Fibroblast of lung (primary cell): ENCODE data around the gene RTN4RL1. TPM values are rescaled to one million over a fixed set of nuclear protein-coding genes. Genes with fewer than 3 reads are reported as not detected.

Experiments
- DNase-seq, 2 donors: peaks; one replicate each; pipeline versions ENCODE4 v3.0.0 to v3.0.0-alpha.2; 2010; ENCODE audit warnings: low read depth in 2 of 2
- H2AFZ ChIP-seq: 2 replicates; pipeline ENCODE4 v1.5.1; 2012; ENCODE audit warnings: low read length, control low read depth, inconsistent platforms
- H3K27ac ChIP-seq: 2 replicates; pipeline ENCODE4 v1.5.1; 2011; ENCODE audit warnings: low read length, control low read depth; ENCODE audit not compliant: insufficient read depth
- H3K27me3 ChIP-seq: 2 replicates; pipeline ENCODE4 v1.5.1; 2011; ENCODE audit warnings: mild to moderate bottlenecking, low read length; ENCODE audit not compliant: control insufficient read depth, insufficient read depth
- H3K36me3 ChIP-seq: 2 replicates; pipeline ENCODE4 v1.5.1; 2011; ENCODE audit warnings: low read length; ENCODE audit not compliant: control insufficient read depth, insufficient read depth
- H3K4me1 ChIP-seq: 2 replicates; pipeline ENCODE4 v1.5.1; 2011; ENCODE audit warnings: low read length; ENCODE audit not compliant: control insufficient read depth, insufficient read depth; ENCODE audit errors: extremely low read depth
- H3K4me2 ChIP-seq: 2 replicates; pipeline ENCODE4 v1.5.1; 2011; ENCODE audit warnings: low read length, control low read depth; ENCODE audit not compliant: insufficient read depth; ENCODE audit errors: extremely low read depth
- H3K4me3 ChIP-seq, 4 experiments: fragments of 200-600 bp in 1 of 4; sonication (generic) in 1 of 4; replicated peaks in 1 of 4; 2 replicates each; pipeline ENCODE4 v1.5.1; 2011 to 2016; ENCODE audit warnings: low read length in 4 of 4, low read depth in 3 of 4, mild to moderate bottlenecking in 3 of 4, control low read depth in 2 of 4, inconsistent platforms in 1 of 4, mixed read lengths in 1 of 4; ENCODE audit not compliant: insufficient read depth in 1 of 4; ENCODE audit errors: control extremely low read depth in 1 of 4
- H3K79me2 ChIP-seq: 2 replicates; pipeline ENCODE4 v1.5.1; 2012; ENCODE audit warnings: mild to moderate bottlenecking, low read length, inconsistent platforms; ENCODE audit not compliant: control insufficient read depth, insufficient read depth
- H3K9ac ChIP-seq: 2 replicates; pipeline ENCODE4 v1.5.1; 2011; ENCODE audit warnings: mild to moderate bottlenecking, low read length, control low read depth; ENCODE audit not compliant: insufficient read depth
- H3K9me3 ChIP-seq: 2 replicates; pipeline ENCODE4 v1.5.1; 2012; ENCODE audit warnings: low read depth, low read length; ENCODE audit not compliant: control insufficient read depth, insufficient read depth
- H4K20me1 ChIP-seq: 2 replicates; pipeline ENCODE4 v1.5.1; 2011; ENCODE audit warnings: low read length; ENCODE audit not compliant: control insufficient read depth, insufficient read depth; ENCODE audit errors: extremely low read depth
- EZH2 ChIP-seq: IDR thresholded peaks from 2 replicates; pipeline ENCODE4 v1.5.1; 2012; ENCODE audit warnings: low read length, control low read depth, mild to moderate bottlenecking; ENCODE audit errors: missing control alignments
- polyA plus RNA-seq, 2 donors: library from polyadenylated mRNA; depleted of rRNA in 1 of 2; stranded (reverse) in 1 of 2; unstranded in 1 of 2; fragments of >200 nt; gene quantifications; 2 replicates each; pipeline ENCODE4 v1.2.1, GENCODE V29; 2011 to 2012; ENCODE audit warnings: missing spikeins in 1 of 2
- total RNA-seq: library from RNA; depleted of rRNA; stranded (reverse); fragments of >200 nt; gene quantifications from 2 replicates; pipeline ENCODE4 v1.2.1, GENCODE V29; 2014
- TF ChIP-seq, protein P1 (sequence below), 2 donors: IDR thresholded peaks in 1 of 2; conservative IDR thresholded peaks in 1 of 2; 1 replicate in 1 of 2; 2 replicates in 1 of 2; pipeline ENCODE4 v1.5.1; 2011 to 2012; ENCODE audit warnings: low read length in 2 of 2, control low read depth in 1 of 2, inconsistent platforms in 1 of 2, low read depth in 1 of 2, mild to moderate bottlenecking in 1 of 2

The RTN4RL1 gene
- total and polyA plus RNA-seq, 2 donors (not counting 1 experiment from before 2014, with no cell fraction given) = 0.39 to 0.83 TPM

DNA sequence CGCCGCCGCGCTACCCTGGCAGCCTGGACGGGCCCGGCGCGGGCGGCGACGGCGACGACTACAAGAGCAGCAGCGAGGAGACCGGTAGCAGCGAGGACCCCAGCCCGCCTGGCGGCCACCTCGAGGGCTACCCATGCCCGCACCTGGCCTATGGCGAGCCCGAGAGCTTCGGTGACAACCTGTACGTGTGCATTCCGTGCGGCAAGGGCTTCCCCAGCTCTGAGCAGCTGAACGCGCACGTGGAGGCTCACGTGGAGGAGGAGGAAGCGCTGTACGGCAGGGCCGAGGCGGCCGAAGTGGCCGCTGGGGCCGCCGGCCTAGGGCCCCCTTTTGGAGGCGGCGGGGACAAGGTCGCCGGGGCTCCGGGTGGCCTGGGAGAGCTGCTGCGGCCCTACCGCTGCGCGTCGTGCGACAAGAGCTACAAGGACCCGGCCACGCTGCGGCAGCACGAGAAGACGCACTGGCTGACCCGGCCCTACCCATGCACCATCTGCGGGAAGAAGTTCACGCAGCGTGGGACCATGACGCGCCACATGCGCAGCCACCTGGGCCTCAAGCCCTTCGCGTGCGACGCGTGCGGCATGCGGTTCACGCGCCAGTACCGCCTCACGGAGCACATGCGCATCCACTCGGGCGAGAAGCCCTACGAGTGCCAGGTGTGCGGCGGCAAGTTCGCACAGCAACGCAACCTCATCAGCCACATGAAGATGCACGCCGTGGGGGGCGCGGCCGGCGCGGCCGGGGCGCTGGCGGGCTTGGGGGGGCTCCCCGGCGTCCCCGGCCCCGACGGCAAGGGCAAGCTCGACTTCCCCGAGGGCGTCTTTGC lies 32.8 kb upstream of the RTN4RL1 start:
- Histone ChIP-seq H3K4me2 (peak overlapping the region; percentile 85), H3K36me3 (peaks cover 34% of the 10 kb centered on the region), H2AFZ (no peak overlapping the region), H3K4me3 (peak overlapping the region; percentile 21 to 80 (median 42)), H3K4me1 (peaks cover 35% of the 10 kb centered on the region), H3K9ac (peak overlapping the region; percentile 90), H3K79me2 (peaks cover 69% of the 10 kb centered on the region), H3K27ac (peak overlapping the region; percentile 84), H4K20me1 (no peaks in the 10 kb centered on the region), H3K27me3 (no peaks in the 10 kb centered on the region), H3K9me3 (no peaks in the 10 kb centered on the region)
- TF ChIP-seq, protein P1, sequence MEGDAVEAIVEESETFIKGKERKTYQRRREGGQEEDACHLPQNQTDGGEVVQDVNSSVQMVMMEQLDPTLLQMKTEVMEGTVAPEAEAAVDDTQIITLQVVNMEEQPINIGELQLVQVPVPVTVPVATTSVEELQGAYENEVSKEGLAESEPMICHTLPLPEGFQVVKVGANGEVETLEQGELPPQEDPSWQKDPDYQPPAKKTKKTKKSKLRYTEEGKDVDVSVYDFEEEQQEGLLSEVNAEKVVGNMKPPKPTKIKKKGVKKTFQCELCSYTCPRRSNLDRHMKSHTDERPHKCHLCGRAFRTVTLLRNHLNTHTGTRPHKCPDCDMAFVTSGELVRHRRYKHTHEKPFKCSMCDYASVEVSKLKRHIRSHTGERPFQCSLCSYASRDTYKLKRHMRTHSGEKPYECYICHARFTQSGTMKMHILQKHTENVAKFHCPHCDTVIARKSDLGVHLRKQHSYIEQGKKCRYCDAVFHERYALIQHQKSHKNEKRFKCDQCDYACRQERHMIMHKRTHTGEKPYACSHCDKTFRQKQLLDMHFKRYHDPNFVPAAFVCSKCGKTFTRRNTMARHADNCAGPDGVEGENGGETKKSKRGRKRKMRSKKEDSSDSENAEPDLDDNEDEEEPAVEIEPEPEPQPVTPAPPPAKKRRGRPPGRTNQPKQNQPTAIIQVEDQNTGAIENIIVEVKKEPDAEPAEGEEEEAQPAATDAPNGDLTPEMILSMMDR (conservative IDR thresholded peaks at IDR 0.05 in 1 of 2, IDR thresholded peaks at IDR 0.05 in 1 of 2; ENCODE audit: low read depth in 1 of 2, low read length in 2 of 2) = no peak
- no peak for TF ChIP-seq EZH2
- peak in 1 of 2 donors; percentile 51 for DNase-seq

DNA sequence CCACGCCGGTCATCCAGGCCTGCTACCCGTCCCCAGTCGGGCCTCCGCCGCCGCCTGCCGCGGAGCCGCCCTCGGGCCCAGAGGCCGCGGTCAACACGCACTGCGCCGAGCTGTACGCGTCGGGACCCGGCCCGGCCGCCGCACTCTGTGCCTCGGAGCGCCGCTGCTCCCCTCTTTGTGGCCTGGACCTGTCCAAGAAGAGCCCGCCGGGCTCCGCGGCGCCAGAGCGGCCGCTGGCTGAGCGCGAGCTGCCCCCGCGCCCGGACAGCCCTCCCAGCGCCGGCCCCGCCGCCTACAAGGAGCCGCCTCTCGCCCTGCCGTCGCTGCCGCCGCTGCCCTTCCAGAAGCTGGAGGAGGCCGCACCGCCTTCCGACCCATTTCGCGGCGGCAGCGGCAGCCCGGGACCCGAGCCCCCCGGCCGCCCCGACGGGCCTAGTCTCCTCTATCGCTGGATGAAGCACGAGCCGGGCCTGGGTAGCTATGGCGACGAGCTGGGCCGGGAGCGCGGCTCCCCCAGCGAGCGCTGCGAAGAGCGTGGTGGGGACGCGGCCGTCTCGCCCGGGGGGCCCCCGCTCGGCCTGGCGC lies 32.1 kb upstream of the RTN4RL1 start:
- DNase-seq = peak in 1 of 2 donors; percentile 35
- H4K20me1 ChIP-seq = no peaks in the 10 kb centered on the region
- H3K79me2 ChIP-seq = peaks cover 67% of the 10 kb centered on the region
- no peak overlapping the region for H2AFZ ChIP-seq
- H3K4me2 ChIP-seq = peak overlapping the region; percentile 85
- H3K9me3 ChIP-seq = no peaks in the 10 kb centered on the region
- no peaks in the 10 kb centered on the region for H3K27me3 ChIP-seq
- TF ChIP-seq, protein P1 (conservative IDR thresholded peaks at IDR 0.05 in 1 of 2, IDR thresholded peaks at IDR 0.05 in 1 of 2; ENCODE audit: low read depth in 1 of 2, low read length in 2 of 2) = no peak
- no peak for TF ChIP-seq EZH2
- peak overlapping the region; percentile 84 for H3K27ac ChIP-seq
- H3K9ac ChIP-seq = peak overlapping the region; percentile 90
- peaks cover 34% of the 10 kb centered on the region for H3K36me3 ChIP-seq
- peaks cover 28% of the 10 kb centered on the region for H3K4me1 ChIP-seq
- peak overlapping the region in 3 of 4 experiments; percentile 28 to 80 (median 43) for H3K4me3 ChIP-seq
